Adrenal gland (tissue), 5 donors: ENCODE data around the gene RALY.

Experiments
- CTCF ChIP-seq, 6 experiments: fragments of 450-650 bp in 4 of 6; fragments of 200-600 bp in 2 of 6; sonication (generic) in 1 of 6; IDR thresholded peaks; 1 replicate in 5 of 6; 2 replicates in 1 of 6; pipeline versions ENCODE4 v1.5.1 to v1.8.0; 2016 to 2021; ENCODE audit warnings: antibody characterized with exemption in 6 of 6, mild to moderate bottlenecking in 2 of 6, moderate library complexity in 1 of 6
- POLR2A ChIP-seq, 2 donors: fragments of 450-650 bp; IDR thresholded peaks; one replicate each; pipeline ENCODE4 v1.6.1; 2017; ENCODE audit warnings: antibody characterized with exemption in 2 of 2, mild to moderate bottlenecking in 2 of 2, moderate library complexity in 1 of 2
- donor health status: DM: no; HTN: no; CAD: no.

GRCh38 chr20:34072778-34073177 lies 79.1 kb downstream of the RALY start:
- TF ChIP-seq CTCF (IDR thresholded peaks at IDR 0.05): no peak
- no peak for TF ChIP-seq POLR2A (IDR thresholded peaks at IDR 0.05)
